Testis (tissue), 3 donors: ENCODE results near the gene C3orf22. TPM values are rescaled to one million over a fixed set of nuclear protein-coding genes. Genes with fewer than 3 reads are reported as not detected.

Experiments used
- DNase-seq: peaks from one replicate; pipeline ENCODE4 v3.0.0-alpha.2; 2019
- H3K27ac ChIP-seq, 2 donors: fragments of 200-600 bp; sonication (generic); one replicate each; pipeline ENCODE4 v1.5.1; 2019
- H3K27me3 ChIP-seq: fragments of 200-600 bp; sonication (generic); one replicate; pipeline ENCODE4 v1.5.1; 2019
- H3K36me3 ChIP-seq: fragments of 200-600 bp; sonication (generic); one replicate; pipeline ENCODE4 v1.5.1; 2017; ENCODE audit warnings: low read depth; ENCODE audit errors: missing control alignments
- H3K4me1 ChIP-seq: fragments of 200-600 bp; sonication (generic); one replicate; pipeline ENCODE4 v1.5.1; 2019
- H3K4me3 ChIP-seq, 2 donors: fragments of 200-600 bp; sonication (generic); one replicate each; pipeline ENCODE4 v1.5.1; 2017 to 2019
- H3K9me3 ChIP-seq: fragments of 200-600 bp; sonication (generic); one replicate; pipeline ENCODE4 v1.5.1; 2017
- POLR2A ChIP-seq: fragments of 450-650 bp; IDR thresholded peaks from one replicate; pipeline ENCODE4 v1.6.1; 2017; ENCODE audit warnings: antibody characterized with exemption, mild to moderate bottlenecking, moderate library complexity
- WGBS, 2 donors: methylation state at CpG; one replicate each; pipeline ENCODE4 v1.1.5; 2018; 5-methylcytosine and 5-hydroxymethylcytosine counted together
- intact Hi-C: fragments of 100-400 bp; cut with DNase I; formaldehyde crosslinking; loops from one replicate; pipeline ENCODE4 v1.15.1; 2023; ENCODE audit warnings: low total_unique reads
- polyA plus RNA-seq: library from polyadenylated mRNA; stranded (reverse); fragments of 350-450 nt; fragmentation: Illumina TruSeq; extraction: RNeasy Lipid Tissue Mini Kit (QIAGEN cat#74804); gene quantifications from one replicate; pipeline ENCODE4 v1.2.3, GENCODE V29; 2014; ENCODE audit warnings: low read depth, low replicate concordance; ENCODE audit not compliant: insufficient read depth
- total RNA-seq, 2 donors: library from RNA; depleted of rRNA; stranded (reverse); fragments of >200 nt; gene quantifications; one replicate each; pipeline ENCODE4 v1.2.3, GENCODE V29; 2016
- TF ChIP-seq, protein P1 (sequence below), 3 experiments: fragments of 450-650 bp in 2 of 3; fragments of 200-600 bp in 1 of 3; sonication (generic) in 1 of 3; IDR thresholded peaks; one replicate each; pipeline ENCODE4 v1.5.1; 2016 to 2019; ENCODE audit warnings: antibody characterized with exemption in 3 of 3, mild to moderate bottlenecking in 2 of 3, moderate library complexity in 1 of 3

Gene C3orf22
- total and polyA plus RNA-seq, 3 donors from 2014 or later: 33.0 to 61.4 (median 42.2) TPM

DNA sequence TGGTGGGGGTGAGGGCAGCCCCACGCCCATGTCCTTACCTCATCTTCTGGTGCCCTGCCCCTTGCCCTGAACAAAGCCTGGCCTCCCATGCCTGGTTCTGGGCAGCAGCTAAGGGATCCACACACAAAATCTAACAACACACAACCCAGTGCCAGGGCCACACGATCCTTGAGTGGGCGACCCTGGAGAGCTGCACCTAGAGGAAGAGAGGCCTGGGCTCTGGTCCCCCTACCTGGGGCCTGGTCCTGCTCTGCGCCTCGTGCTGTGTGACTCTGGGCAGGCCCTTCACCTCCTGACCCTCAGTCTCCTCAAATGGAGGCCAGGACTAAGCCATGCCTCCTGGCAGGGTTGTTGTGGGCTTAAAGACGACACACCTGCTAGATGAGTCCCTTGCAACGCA, 20.0 kb upstream of the C3orf22 start:
- H3K36me3 ChIP-seq: no peaks in the 10 kb centered on the region

DNA sequence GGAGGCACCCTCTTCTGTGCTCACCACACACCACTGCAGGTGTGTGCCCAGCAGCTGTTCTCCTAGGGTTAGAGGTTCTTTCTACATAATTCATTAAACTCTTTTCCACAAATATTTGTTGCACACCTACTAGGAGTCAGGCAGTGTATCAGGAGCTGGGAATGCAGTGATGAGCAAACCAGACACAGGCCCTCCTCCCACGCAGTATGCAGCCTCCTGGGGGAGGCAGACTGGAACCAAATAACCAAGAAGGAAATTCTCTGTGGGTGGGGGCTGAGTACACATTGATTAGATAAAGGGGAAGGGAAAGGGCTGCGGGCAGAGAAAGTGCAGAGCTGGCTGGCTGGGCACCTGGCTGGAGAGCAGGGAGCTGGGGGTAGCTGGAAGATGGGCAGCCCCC, 18.5 kb upstream of the C3orf22 start:
- no peaks in the 10 kb centered on the region for H3K4me1 ChIP-seq
- H3K4me3 ChIP-seq: no peak overlapping the region
- H3K9me3 ChIP-seq: no peaks in the 10 kb centered on the region
- DNase-seq: no peak
- H3K27ac ChIP-seq: no peak overlapping the region
- WGBS, 2 donors: 51 to 64% methylated on average over 2 of the region's 2 CpGs
- H3K27me3 ChIP-seq: no peaks in the 10 kb centered on the region
- H3K36me3 ChIP-seq: no peaks in the 10 kb centered on the region
- TF ChIP-seq, protein P1, sequence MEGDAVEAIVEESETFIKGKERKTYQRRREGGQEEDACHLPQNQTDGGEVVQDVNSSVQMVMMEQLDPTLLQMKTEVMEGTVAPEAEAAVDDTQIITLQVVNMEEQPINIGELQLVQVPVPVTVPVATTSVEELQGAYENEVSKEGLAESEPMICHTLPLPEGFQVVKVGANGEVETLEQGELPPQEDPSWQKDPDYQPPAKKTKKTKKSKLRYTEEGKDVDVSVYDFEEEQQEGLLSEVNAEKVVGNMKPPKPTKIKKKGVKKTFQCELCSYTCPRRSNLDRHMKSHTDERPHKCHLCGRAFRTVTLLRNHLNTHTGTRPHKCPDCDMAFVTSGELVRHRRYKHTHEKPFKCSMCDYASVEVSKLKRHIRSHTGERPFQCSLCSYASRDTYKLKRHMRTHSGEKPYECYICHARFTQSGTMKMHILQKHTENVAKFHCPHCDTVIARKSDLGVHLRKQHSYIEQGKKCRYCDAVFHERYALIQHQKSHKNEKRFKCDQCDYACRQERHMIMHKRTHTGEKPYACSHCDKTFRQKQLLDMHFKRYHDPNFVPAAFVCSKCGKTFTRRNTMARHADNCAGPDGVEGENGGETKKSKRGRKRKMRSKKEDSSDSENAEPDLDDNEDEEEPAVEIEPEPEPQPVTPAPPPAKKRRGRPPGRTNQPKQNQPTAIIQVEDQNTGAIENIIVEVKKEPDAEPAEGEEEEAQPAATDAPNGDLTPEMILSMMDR (IDR thresholded peaks at IDR 0.05): no peak
- TF ChIP-seq POLR2A: no peak
- intact Hi-C loops: no loop called here

More for the DNA sequence above, 20.0 kb upstream of the C3orf22 start:
- TF ChIP-seq POLR2A: no peak
- TF ChIP-seq, protein P1 (IDR thresholded peaks at IDR 0.05): no peak
- Histone ChIP-seq H3K27me3 (no peaks in the 10 kb centered on the region), H3K4me3 (no peak overlapping the region), H3K4me1 (no peaks in the 10 kb centered on the region), H3K27ac (no peak overlapping the region), H3K9me3 (no peaks in the 10 kb centered on the region)
- 95 to 96% methylated on average over 5 to 7 of the region's 7 CpGs for WGBS, 2 donors
- intact Hi-C loops: no loop called here
- no peak for DNase-seq

DNA sequence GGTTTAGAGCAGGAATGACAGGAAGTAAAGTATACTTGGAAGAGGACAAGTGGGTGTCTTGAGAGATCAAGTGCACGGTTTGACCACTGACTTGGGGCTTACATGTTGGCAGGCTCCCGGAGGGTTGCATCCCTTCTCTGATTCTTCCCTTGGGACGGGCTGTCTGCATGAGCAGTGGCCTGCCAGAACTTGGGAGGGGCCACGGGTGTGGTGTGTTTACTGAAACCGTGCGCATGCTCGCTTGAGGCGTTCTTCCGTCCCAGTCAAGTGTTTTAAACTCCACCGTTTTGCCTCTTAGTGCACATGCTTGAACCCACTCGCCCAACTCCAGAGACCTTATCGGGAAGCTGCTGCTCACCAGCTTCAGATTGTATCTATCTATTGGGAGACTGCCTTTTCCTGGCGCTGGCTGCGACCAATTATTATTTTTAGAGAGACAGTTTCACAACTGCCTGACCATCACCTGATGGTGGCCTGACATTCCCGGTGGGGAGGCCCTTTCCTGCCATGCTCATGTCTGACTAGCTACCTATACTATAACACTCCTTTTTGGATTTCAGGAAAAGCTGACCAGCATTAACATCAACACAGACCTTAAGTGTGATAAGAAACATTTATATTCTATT, 14.9 kb upstream of the C3orf22 start:
- Histone ChIP-seq H3K27ac (no peak overlapping the region), H3K36me3 (no peaks in the 10 kb centered on the region), H3K4me1 (no peaks in the 10 kb centered on the region), H3K4me3 (no peak overlapping the region), H3K27me3 (no peaks in the 10 kb centered on the region), H3K9me3 (no peaks in the 10 kb centered on the region)
- intact Hi-C loops: no loop called here
- 79 to 85% methylated on average over 15 of the region's 15 CpGs for WGBS, 2 donors
- no peak for DNase-seq
- TF ChIP-seq, protein P1 (IDR thresholded peaks at IDR 0.05): no peak
- TF ChIP-seq POLR2A: no peak

DNA sequence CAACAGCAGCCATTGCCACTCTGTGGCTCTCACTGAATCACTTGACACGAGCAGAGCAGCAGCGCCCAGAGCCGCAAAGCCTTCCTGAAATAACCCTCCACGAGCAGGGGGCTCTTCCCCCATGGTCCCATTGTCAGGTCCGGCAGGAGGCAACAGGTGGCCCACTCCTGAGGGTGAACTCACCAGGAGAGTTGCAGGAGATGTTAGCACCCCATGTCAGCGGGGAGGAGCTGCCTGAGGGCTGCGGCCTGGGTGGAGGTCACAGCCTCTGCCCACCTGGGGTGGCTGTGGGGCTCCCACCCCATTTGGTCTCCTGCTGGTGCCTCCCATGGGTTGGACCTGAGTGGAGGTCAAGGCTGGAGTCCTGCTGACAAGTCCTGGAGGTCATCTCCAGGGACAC, 12.3 kb upstream of the C3orf22 start:
- no peak for DNase-seq
- Histone ChIP-seq H3K9me3 (no peaks in the 10 kb centered on the region), H3K27me3 (no peaks in the 10 kb centered on the region), H3K27ac (no peak overlapping the region), H3K4me1 (no peaks in the 10 kb centered on the region), H3K36me3 (no peaks in the 10 kb centered on the region), H3K4me3 (no peak overlapping the region)
- intact Hi-C loops: no loop called here
- TF ChIP-seq POLR2A: no peak
- TF ChIP-seq, protein P1 (IDR thresholded peaks at IDR 0.05): no peak
- WGBS, 2 donors: 86 to 92% methylated on average over 3 to 7 of the region's 7 CpGs

DNA sequence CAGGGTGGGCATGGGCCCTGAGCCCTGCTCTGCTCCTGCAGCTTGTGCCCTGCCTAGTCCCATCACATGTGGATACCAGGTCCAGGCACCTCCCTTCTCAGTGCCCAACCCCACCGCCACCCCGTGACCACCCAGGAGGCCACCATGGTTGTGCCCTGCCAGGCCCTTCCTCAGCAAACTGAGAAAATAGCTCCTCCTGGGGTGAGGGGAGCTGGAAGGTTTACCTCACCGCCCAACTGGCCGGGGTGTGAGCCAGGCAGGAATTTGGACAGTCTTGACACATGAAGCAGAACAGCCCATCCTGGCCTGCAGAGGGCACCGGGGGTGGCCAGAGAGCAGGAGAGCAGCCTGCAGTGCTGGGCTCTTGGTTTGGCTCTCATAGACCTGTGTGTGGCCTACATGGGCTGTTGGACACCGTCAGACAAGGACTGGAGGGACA, 11.4 kb upstream of the C3orf22 start:
- TF ChIP-seq POLR2A: no peak
- TF ChIP-seq, protein P1 (IDR thresholded peaks at IDR 0.05): no peak
- H3K27me3 ChIP-seq: no peaks in the 10 kb centered on the region
- 73 to 76% methylated on average over 4 to 6 of the region's 6 CpGs for WGBS, 2 donors
- intact Hi-C loops: no loop called here
- H3K36me3 ChIP-seq: no peaks in the 10 kb centered on the region
- no peaks in the 10 kb centered on the region for H3K4me1 ChIP-seq
- no peak overlapping the region for H3K4me3 ChIP-seq
- H3K9me3 ChIP-seq: no peaks in the 10 kb centered on the region
- DNase-seq: no peak
- no peak overlapping the region for H3K27ac ChIP-seq
